HEK293T (cell line): Measurements from ENCODE around the gene TTC7B.

Experiments used
- ARNT ChIP-seq: fragments of 450-650 bp; IDR thresholded peaks from 2 replicates; pipeline ENCODE4 v1.6.1; 2017; ENCODE audit warnings: mild to moderate bottlenecking
- BHLHE40 ChIP-seq: fragments of 450-650 bp; IDR thresholded peaks from 2 replicates; pipeline ENCODE4 v1.6.1; 2016; ENCODE audit warnings: mild to moderate bottlenecking, moderate library complexity, borderline replicate concordance
- ELF4 ChIP-seq: fragments of 450-650 bp; IDR thresholded peaks from 2 replicates; pipeline ENCODE4 v1.6.1; 2017; ENCODE audit warnings: antibody characterized with exemption
- FOXA1 ChIP-seq: fragments of 450-650 bp; IDR thresholded peaks from 2 replicates; pipeline ENCODE4 v1.6.1; 2016; ENCODE audit warnings: mild to moderate bottlenecking
- L3MBTL2 ChIP-seq: fragments of 450-650 bp; conservative IDR thresholded peaks from 2 replicates; pipeline ENCODE4 v1.6.1; 2016; ENCODE audit warnings: mild to moderate bottlenecking
- PKNOX1 ChIP-seq: fragments of 450-650 bp; IDR thresholded peaks from 2 replicates; pipeline ENCODE4 v1.6.1; 2016
- SP1 ChIP-seq: fragments of 450-650 bp; IDR thresholded peaks from 2 replicates; pipeline ENCODE4 v1.6.1; 2017
- TARDBP ChIP-seq: fragments of 450-650 bp; IDR thresholded peaks from 2 replicates; pipeline ENCODE4 v1.6.1; 2016
- ZNF384 ChIP-seq: fragments of 450-650 bp; IDR thresholded peaks from 2 replicates; pipeline ENCODE4 v1.6.1; 2016

DNA sequence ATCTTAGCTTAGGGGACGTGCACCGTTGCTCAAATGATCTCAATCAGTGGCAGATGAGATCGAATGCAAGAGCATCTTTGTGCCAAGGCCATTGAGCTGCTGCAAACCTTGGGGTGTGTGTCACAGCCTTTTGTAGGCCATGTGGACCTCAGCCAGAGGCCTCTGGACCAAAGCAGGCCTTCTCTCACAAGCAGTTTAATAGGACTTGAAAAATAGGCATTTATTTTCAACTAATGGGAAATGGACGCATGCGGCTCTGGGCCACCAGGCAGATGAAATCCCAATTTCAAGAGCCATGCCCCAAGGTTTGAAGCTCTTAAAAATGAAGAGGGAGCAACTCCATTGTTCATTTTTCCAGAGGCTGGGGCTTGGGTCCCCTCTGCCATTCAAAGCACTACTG lies 87.3 kb downstream of the TTC7B start:
- TF ChIP-seq TARDBP (no peak), ELF4 (no peak), ZNF384 (no peak), PKNOX1 (no peak), L3MBTL2 (no peak), ARNT (no peak), FOXA1 (no peak), SP1 (no peak), BHLHE40 (no peak)
